HepG2 (cell line): Measurements from ENCODE around the gene PKP1.

ENCODE experiments used
- E2F5 ChIP-seq: sonication (generic); formaldehyde crosslinking; conservative IDR thresholded peaks from 2 replicates; pipeline ENCODE4 v1.4.0; 2020; ENCODE audit warnings: missing genetic modification reagents
- ESRRA ChIP-seq: sonication (generic); formaldehyde crosslinking; IDR thresholded peaks from 2 replicates; pipeline ENCODE4 v1.5.1; 2020; ENCODE audit warnings: mild to moderate bottlenecking, low read depth, missing genetic modification reagents
- EZH2 ChIP-seq: conservative IDR thresholded peaks from 2 replicates; pipeline ENCODE4 v1.6.1; 2012; ENCODE audit warnings: mild to moderate bottlenecking, low read depth, low read length, moderate library complexity
- PHF21A ChIP-seq: sonication (generic); formaldehyde crosslinking; IDR thresholded peaks from 2 replicates; pipeline ENCODE4 v1.5.0; 2020; ENCODE audit warnings: mild to moderate bottlenecking, missing genetic modification reagents
- POLR2AphosphoS2 ChIP-seq: IDR thresholded peaks from 2 replicates; pipeline ENCODE4 v1.6.1; 2011; ENCODE audit warnings: low read depth, low read length, improper control_type of control experiment
- ZFP37 ChIP-seq: sonication (generic); formaldehyde crosslinking; IDR thresholded peaks from 2 replicates; pipeline ENCODE4 v1.4.0; 2020; ENCODE audit warnings: missing genetic modification reagents, borderline replicate concordance
- TF ChIP-seq, protein P1 (sequence below): sonication (generic); formaldehyde crosslinking; conservative IDR thresholded peaks from 2 replicates; pipeline ENCODE4 v1.8.0; 2022; ENCODE audit warnings: low read depth, missing genetic modification reagents

GRCh38 chr1:201309416-201309815 is 26.1 kb downstream of the PKP1 start:
- no peak for TF ChIP-seq EZH2
- TF ChIP-seq, protein P1, sequence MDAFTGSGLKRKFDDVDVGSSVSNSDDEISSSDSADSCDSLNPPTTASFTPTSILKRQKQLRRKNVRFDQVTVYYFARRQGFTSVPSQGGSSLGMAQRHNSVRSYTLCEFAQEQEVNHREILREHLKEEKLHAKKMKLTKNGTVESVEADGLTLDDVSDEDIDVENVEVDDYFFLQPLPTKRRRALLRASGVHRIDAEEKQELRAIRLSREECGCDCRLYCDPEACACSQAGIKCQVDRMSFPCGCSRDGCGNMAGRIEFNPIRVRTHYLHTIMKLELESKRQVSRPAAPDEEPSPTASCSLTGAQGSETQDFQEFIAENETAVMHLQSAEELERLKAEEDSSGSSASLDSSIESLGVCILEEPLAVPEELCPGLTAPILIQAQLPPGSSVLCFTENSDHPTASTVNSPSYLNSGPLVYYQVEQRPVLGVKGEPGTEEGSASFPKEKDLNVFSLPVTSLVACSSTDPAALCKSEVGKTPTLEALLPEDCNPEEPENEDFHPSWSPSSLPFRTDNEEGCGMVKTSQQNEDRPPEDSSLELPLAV (CRISPR knock-in tag): no peak
- TF ChIP-seq POLR2AphosphoS2: no peak
- TF ChIP-seq ESRRA (CRISPR knock-in tag): no peak
- TF ChIP-seq PHF21A (CRISPR knock-in tag): no peak
- TF ChIP-seq ZFP37: no peak
- no peak for TF ChIP-seq E2F5 (CRISPR knock-in tag)
